Measurements from ENCODE around the gene ELP4.

The ELP4 gene

DNA sequence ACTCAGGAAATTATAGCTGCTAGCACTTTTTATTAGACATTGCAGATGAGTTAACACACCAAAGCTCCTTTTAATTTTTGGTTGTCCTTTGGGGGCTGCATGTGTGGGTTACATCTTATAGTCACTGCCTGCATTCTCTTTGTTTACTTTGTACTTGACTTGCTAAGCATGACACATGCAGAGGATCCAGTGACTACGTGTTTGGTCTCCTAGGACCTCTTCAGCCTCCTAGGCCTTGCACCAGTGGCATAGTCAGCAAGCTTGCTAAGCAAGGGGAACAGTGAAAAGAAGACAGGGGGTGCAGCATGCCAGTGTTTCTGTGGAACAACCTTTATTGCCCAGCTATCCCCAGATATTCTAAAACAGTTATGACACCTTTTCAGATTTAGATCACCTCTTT is 193.4 kb downstream of the ELP4 start:
- H3K4me1 ChIP-seq (ENCODE audit: insufficient read depth, low read length, severe bottlenecking), result no peaks in the 10 kb centered on the region
- no peaks in the 10 kb centered on the region for H3F3A ChIP-seq (ENCODE audit: insufficient read depth, low read length)
- no peak overlapping the region for H3K4me2 ChIP-seq (ENCODE audit: low read length)
- no peaks in the 10 kb centered on the region for H3K9me3 ChIP-seq (ENCODE audit: low read length)
- no peak overlapping the region for H3K9ac ChIP-seq (ENCODE audit: low read length)
- H3K27ac ChIP-seq (ENCODE audit: low read depth, low read length, poor library complexity, severe bottlenecking), result no peak overlapping the region
- H2AFZ ChIP-seq (ENCODE audit: low read length), result no peak overlapping the region
- H3K4me3 ChIP-seq (ENCODE audit: low read depth, low read length, poor library complexity, severe bottlenecking), result no peak overlapping the region
- no peaks in the 10 kb centered on the region for H3K27me3 ChIP-seq (ENCODE audit: insufficient read depth, low read length)
- no peaks in the 10 kb centered on the region for H3K79me2 ChIP-seq (ENCODE audit: insufficient read depth, low read length)
- H3K36me3 ChIP-seq (ENCODE audit: insufficient read depth, low read length), result no peaks in the 10 kb centered on the region
- H4K20me1 ChIP-seq (ENCODE audit: insufficient read depth, low read length), result no peaks in the 10 kb centered on the region
- TF ChIP-seq EZH2 (IDR thresholded peaks at IDR 0.05; ENCODE audit: borderline replicate concordance, low read length), result no peak
- TF ChIP-seq, protein P1, sequence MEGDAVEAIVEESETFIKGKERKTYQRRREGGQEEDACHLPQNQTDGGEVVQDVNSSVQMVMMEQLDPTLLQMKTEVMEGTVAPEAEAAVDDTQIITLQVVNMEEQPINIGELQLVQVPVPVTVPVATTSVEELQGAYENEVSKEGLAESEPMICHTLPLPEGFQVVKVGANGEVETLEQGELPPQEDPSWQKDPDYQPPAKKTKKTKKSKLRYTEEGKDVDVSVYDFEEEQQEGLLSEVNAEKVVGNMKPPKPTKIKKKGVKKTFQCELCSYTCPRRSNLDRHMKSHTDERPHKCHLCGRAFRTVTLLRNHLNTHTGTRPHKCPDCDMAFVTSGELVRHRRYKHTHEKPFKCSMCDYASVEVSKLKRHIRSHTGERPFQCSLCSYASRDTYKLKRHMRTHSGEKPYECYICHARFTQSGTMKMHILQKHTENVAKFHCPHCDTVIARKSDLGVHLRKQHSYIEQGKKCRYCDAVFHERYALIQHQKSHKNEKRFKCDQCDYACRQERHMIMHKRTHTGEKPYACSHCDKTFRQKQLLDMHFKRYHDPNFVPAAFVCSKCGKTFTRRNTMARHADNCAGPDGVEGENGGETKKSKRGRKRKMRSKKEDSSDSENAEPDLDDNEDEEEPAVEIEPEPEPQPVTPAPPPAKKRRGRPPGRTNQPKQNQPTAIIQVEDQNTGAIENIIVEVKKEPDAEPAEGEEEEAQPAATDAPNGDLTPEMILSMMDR (IDR thresholded peaks at IDR 0.05; ENCODE audit: low read length), result no peak
- H3K9me2 ChIP-seq (ENCODE audit: low read depth, low read length), result no peaks in the 10 kb centered on the region

DNA sequence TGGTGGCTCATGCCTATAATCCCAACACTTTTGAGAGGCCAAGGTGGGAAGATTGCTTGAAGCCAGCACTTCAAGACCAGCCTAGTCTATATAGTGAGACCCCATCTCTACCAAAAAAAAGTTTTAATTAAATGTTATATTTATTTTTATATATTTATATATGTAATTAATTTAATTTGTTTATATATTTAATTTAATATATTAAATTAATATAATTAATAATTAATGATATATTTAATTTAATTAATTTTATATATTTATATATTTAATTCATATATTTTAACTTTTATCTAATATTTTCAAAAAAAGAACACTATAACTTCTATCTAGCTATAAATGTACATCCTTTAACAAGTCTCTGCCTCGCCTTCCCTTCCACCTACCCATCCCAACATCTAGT is 196.8 kb downstream of the ELP4 start:
- no peak overlapping the region for H3K27ac ChIP-seq (ENCODE audit: low read depth, low read length, poor library complexity, severe bottlenecking)
- no peaks in the 10 kb centered on the region for H3K36me3 ChIP-seq (ENCODE audit: insufficient read depth, low read length)
- TF ChIP-seq, protein P1 (IDR thresholded peaks at IDR 0.05; ENCODE audit: low read length), result no peak
- no peak for TF ChIP-seq EZH2 (IDR thresholded peaks at IDR 0.05; ENCODE audit: borderline replicate concordance, low read length)
- no peaks in the 10 kb centered on the region for H3K9me2 ChIP-seq (ENCODE audit: low read depth, low read length)
- no peaks in the 10 kb centered on the region for H3K9me3 ChIP-seq (ENCODE audit: low read length)
- no peaks in the 10 kb centered on the region for H3K4me1 ChIP-seq (ENCODE audit: insufficient read depth, low read length, severe bottlenecking)
- no peak overlapping the region for H3K4me2 ChIP-seq (ENCODE audit: low read length)
- H2AFZ ChIP-seq (ENCODE audit: low read length), result no peak overlapping the region
- H3K79me2 ChIP-seq (ENCODE audit: insufficient read depth, low read length), result no peaks in the 10 kb centered on the region
- H3K4me3 ChIP-seq (ENCODE audit: low read depth, low read length, poor library complexity, severe bottlenecking), result no peak overlapping the region
- H3K9ac ChIP-seq (ENCODE audit: low read length), result no peak overlapping the region
- H3K27me3 ChIP-seq (ENCODE audit: insufficient read depth, low read length), result no peaks in the 10 kb centered on the region
- H3F3A ChIP-seq (ENCODE audit: insufficient read depth, low read length), result no peaks in the 10 kb centered on the region
- H4K20me1 ChIP-seq (ENCODE audit: insufficient read depth, low read length), result no peaks in the 10 kb centered on the region

DNA sequence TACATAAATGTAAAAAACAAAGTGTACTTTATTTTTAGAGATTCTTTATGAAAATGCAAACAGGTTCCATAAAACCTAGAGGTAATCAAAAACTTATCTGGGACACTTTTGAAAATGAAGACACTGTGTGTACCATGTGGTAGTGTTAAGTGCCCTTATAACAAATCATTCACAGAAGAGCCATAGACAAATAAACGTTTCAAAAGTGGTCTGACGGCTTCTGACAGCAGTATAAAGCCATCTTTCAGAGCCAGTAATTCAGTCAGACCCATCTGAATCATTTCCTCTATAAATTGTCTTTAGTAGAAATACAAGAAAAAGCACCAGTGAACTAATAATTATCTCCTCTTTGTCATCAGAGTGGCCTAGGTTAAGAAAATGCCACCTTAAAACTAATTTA is 201.6 kb downstream of the ELP4 start:
- Histone ChIP-seq H3K79me2 (ENCODE audit: insufficient read depth, low read length) (no peaks in the 10 kb centered on the region), H3K27me3 (ENCODE audit: insufficient read depth, low read length) (no peaks in the 10 kb centered on the region), H3F3A (ENCODE audit: insufficient read depth, low read length) (no peaks in the 10 kb centered on the region), H3K4me3 (ENCODE audit: low read depth, low read length, poor library complexity, severe bottlenecking) (no peak overlapping the region), H4K20me1 (ENCODE audit: insufficient read depth, low read length) (no peaks in the 10 kb centered on the region), H3K9me3 (ENCODE audit: low read length) (no peaks in the 10 kb centered on the region), H3K4me1 (ENCODE audit: insufficient read depth, low read length, severe bottlenecking) (no peaks in the 10 kb centered on the region), H3K9me2 (ENCODE audit: low read depth, low read length) (no peaks in the 10 kb centered on the region), H3K27ac (ENCODE audit: low read depth, low read length, poor library complexity, severe bottlenecking) (no peak overlapping the region), H2AFZ (ENCODE audit: low read length) (no peak overlapping the region), H3K4me2 (ENCODE audit: low read length) (no peak overlapping the region), H3K36me3 (ENCODE audit: insufficient read depth, low read length) (no peaks in the 10 kb centered on the region), H3K9ac (ENCODE audit: low read length) (no peak overlapping the region)
- TF ChIP-seq EZH2 (IDR thresholded peaks at IDR 0.05; ENCODE audit: borderline replicate concordance, low read length), result no peak
- TF ChIP-seq, protein P1 (IDR thresholded peaks at IDR 0.05; ENCODE audit: low read length), result no peak
